ENCODE measurements around the gene FBLIM1. TPM values are rescaled to one million over a fixed set of nuclear protein-coding genes. Genes with fewer than 3 reads are reported as not detected.
"Not testable (repeated sequence)": the region's sequence is repeated elsewhere in the genome, so short reads cannot be mapped to it uniquely, and the experiment has no call there.

FBLIM1 gene
- total RNA-seq, 1 donor from 2014 or later, result not detected

GRCh38 chr1:15810073-15810472, 51.5 kb downstream of the FBLIM1 start:
- Mint-ChIP-seq H3K4me1 (no peaks in the 10 kb centered on the region), H3K4me3 (no peak overlapping the region), H3K9me3 (no peaks in the 10 kb centered on the region), H3K27me3 (no peaks in the 10 kb centered on the region), H3K27ac (no peak overlapping the region), H3K36me3 (ENCODE audit: low read depth) (no peaks in the 10 kb centered on the region)
- CTCF ChIA-PET, result no interaction called here
- ATAC-seq (ENCODE audit: low read depth) (no peak), DNase-seq (no peak)
- intact Hi-C loops (cut with micrococcal nuclease), result no loop called here
- POLR2A ChIA-PET, result interaction anchor here (0.5 kb wide), 1 partner anchor 236 kb away, joined by 7 read pairs; no protein-coding TSS in a partner anchor
- no peak for TF ChIP-seq CTCF (IDR thresholded peaks at IDR 0.05)

- Mint-ChIP-seq H3K27ac (no peak overlapping the region), H3K36me3 (ENCODE audit: low read depth) (no peaks in the 10 kb centered on the region), H3K27me3 (no peaks in the 10 kb centered on the region), H3K9me3 (no peaks in the 10 kb centered on the region), H3K4me3 (no peak overlapping the region), H3K4me1 (peaks cover 5% of the 10 kb centered on the region)
- POLR2A ChIA-PET, result interaction anchor here (0.7 to 2.8 kb wide), 4 partner anchors 17 to 178 kb away, joined by 3 to 20 read pairs (median 7); no protein-coding TSS in a partner anchor
- CTCF ChIA-PET, result interaction anchor here (1.1 to 4.1 kb wide), 7 partner anchors 12 to 215 kb away, joined by 3 to 18 read pairs (median 11); partner anchors contain the start of gene SPEN
- ATAC-seq (ENCODE audit: low read depth), result no peak
- no peak for DNase-seq
- intact Hi-C loops (cut with micrococcal nuclease), result no loop called here
- no peak for TF ChIP-seq CTCF (IDR thresholded peaks at IDR 0.05)
These were observed 58.1 kb downstream of the FBLIM1 start for GRCh38 chr1:15816674-15817073.

DNA sequence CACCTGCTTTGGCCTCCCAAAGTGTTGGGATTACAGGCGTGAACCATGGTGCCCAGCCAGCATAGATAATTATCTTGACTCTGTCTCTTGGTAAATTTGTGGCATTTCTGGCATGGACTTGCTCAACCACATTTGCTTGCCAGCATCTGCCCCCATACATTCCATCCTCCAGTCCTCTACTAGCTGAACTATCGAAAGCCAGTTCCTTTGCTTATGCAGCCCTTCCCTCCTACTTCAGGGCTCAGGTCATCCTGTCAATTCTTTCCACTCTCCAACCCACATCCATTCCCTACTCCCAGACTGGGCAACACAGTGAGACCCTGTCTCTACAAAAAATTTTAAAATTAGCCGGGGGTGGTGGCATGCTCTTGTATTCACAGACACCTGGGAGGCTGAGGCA, 61.9 kb downstream of the FBLIM1 start:
- DNase-seq (no peak), ATAC-seq (ENCODE audit: low read depth) (no peak)
- Mint-ChIP-seq H3K36me3 (ENCODE audit: low read depth) (no peaks in the 10 kb centered on the region), H3K27me3 (no peaks in the 10 kb centered on the region), H3K9me3 (no peaks in the 10 kb centered on the region), H3K27ac (no peak overlapping the region), H3K4me3 (no peak overlapping the region), H3K4me1 (peaks cover 6% of the 10 kb centered on the region)
- POLR2A ChIA-PET, result interaction anchor here (0.7 kb wide), 1 partner anchor 75 kb away, joined by 4 read pairs; no protein-coding TSS in a partner anchor
- CTCF ChIA-PET, result no interaction called here
- intact Hi-C loops (cut with micrococcal nuclease), result no loop called here
- TF ChIP-seq CTCF (IDR thresholded peaks at IDR 0.05), result no peak

DNA sequence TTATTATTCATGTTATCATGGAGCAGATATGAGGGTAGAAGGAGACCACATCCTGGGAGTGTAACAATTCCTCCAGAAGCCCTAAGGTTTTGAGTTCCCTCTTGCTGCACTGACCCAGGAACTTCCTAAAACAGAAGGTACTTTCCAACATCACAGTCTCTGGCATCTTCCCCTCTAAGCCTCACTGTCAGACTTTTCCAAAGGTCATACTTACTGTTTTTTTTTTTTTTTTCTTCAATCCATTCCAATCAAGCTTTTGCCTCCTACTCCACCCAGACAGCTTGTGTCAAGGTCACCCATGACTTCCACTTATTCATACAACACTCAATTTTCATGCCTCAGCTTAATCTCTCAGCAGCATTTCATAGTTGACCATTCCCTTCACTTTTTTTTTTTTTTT, 67.2 kb downstream of the FBLIM1 start:
- no peaks in the 10 kb centered on the region for H3K27me3 Mint-ChIP-seq
- intact Hi-C loops (cut with micrococcal nuclease), result no loop called here
- no peaks in the 10 kb centered on the region for H3K9me3 Mint-ChIP-seq
- TF ChIP-seq CTCF (IDR thresholded peaks at IDR 0.05), result no peak
- H3K27ac Mint-ChIP-seq, result peak overlapping the region; percentile 54
- H3K4me1 Mint-ChIP-seq, result peaks cover 42% of the 10 kb centered on the region
- no peak overlapping the region for H3K4me3 Mint-ChIP-seq
- ChIA-PET POLR2A (interaction anchor here (0.6 to 5.2 kb wide), 4 partner anchors 9 to 61 kb away, joined by 6 to 65 read pairs (median 6); partner anchors contain the start of gene SPEN), CTCF (interaction anchor here (0.6 kb wide), 1 partner anchor 189 kb away, joined by 3 read pairs; no protein-coding TSS in a partner anchor)
- DNase-seq, result no peak
- no peaks in the 10 kb centered on the region for H3K36me3 Mint-ChIP-seq (ENCODE audit: low read depth)
- no peak for ATAC-seq (ENCODE audit: low read depth)

GRCh38 chr1:15826810-15827507, 68.4 kb downstream of the FBLIM1 start:
- ChIA-PET POLR2A (interaction anchor here (0.6 to 1.9 kb wide), 3 partner anchors 21 to 150 kb away, joined by 6 to 12 read pairs (median 7); partner anchors contain the start of gene SPEN), CTCF (no interaction called here)
- Mint-ChIP-seq H3K9me3 (no peaks in the 10 kb centered on the region), H3K36me3 (ENCODE audit: low read depth) (peaks cover 3% of the 10 kb centered on the region), H3K27me3 (no peaks in the 10 kb centered on the region), H3K27ac (no peak overlapping the region), H3K4me3 (no peak overlapping the region), H3K4me1 (peaks cover 50% of the 10 kb centered on the region)
- no peak for DNase-seq
- intact Hi-C loops (cut with micrococcal nuclease), result no loop called here
- ATAC-seq (ENCODE audit: low read depth), result no peak
- no peak for TF ChIP-seq CTCF (IDR thresholded peaks at IDR 0.05)

- CTCF ChIA-PET; H3K36me3 Mint-ChIP-seq (ENCODE audit: low read depth); H3K27ac Mint-ChIP-seq; H3K4me3 Mint-ChIP-seq; H3K27me3 Mint-ChIP-seq; ATAC-seq (ENCODE audit: low read depth); DNase-seq; H3K9me3 Mint-ChIP-seq; intact Hi-C loops (cut with micrococcal nuclease): not testable (repeated sequence)
- peaks cover 48% of the 10 kb centered on the region for H3K4me1 Mint-ChIP-seq
- POLR2A ChIA-PET, result interaction anchor here (0.6 kb wide), 1 partner anchor 149 kb away, joined by 7 read pairs; no protein-coding TSS in a partner anchor
These were observed 69.0 kb downstream of the FBLIM1 start for GRCh38 chr1:15827567-15827966.

- Mint-ChIP-seq H3K4me1 (peaks cover 58% of the 10 kb centered on the region), H3K27ac (peak overlapping the region; percentile 85)
- H3K27me3 Mint-ChIP-seq; H3K4me3 Mint-ChIP-seq; H3K36me3 Mint-ChIP-seq (ENCODE audit: low read depth); H3K9me3 Mint-ChIP-seq; DNase-seq; ATAC-seq (ENCODE audit: low read depth): not testable (repeated sequence)
- CTCF ChIA-PET, result interaction anchor here (0.9 to 1.4 kb wide), 2 partner anchors 11 to 14 kb away, joined by 3 to 8 read pairs; no protein-coding TSS in a partner anchor
- POLR2A ChIA-PET, result interaction anchor here (0.9 to 6.1 kb wide), 2 partner anchors 18 to 54 kb away, joined by 4 to 195 read pairs; partner anchors contain the start of gene SPEN
- intact Hi-C loops (cut with micrococcal nuclease), result loop anchor here (1.0 kb wide), 1 partner anchor 8 kb away; no protein-coding TSS in a partner anchor
These were observed 70.3 kb downstream of the FBLIM1 start for GRCh38 chr1:15828931-15829330.

Data from activated B cell treated with CpG ODN at 0.5 μM for 24 hours (primary cell).